ENCODE results near the gene MVB12B.

MVB12B gene

GRCh38 chr9:126543490-126543889 is 216.9 kb downstream of the MVB12B start:
- Histone ChIP-seq H3K27me3 (ENCODE audit: low read length) (no peaks in the 10 kb centered on the region), H4K20me1 (ENCODE audit: low read depth, low read length) (no peaks in the 10 kb centered on the region), H3K79me2 (ENCODE audit: insufficient read depth, low read length) (no peaks in the 10 kb centered on the region), H3K4me3 (ENCODE audit: insufficient read depth, low read length, poor library complexity, severe bottlenecking) (no peak overlapping the region), H3K9me2 (replicated peaks; ENCODE audit: insufficient read depth, low read length) (no peaks in the 10 kb centered on the region), H3K4me2 (ENCODE audit: low read depth, low read length, poor library complexity, severe bottlenecking) (no peak overlapping the region), H2AFZ (ENCODE audit: low read depth, low read length, severe bottlenecking) (no peak overlapping the region), H3K9ac (ENCODE audit: low read length) (no peak overlapping the region), H3K27ac (ENCODE audit: low read depth, low read length) (no peak overlapping the region), H3K36me3 (ENCODE audit: low read length) (no peaks in the 10 kb centered on the region), H3F3A (ENCODE audit: insufficient read depth) (no peaks in the 10 kb centered on the region), H3K9me3 (ENCODE audit: insufficient read depth, low read length) (no peaks in the 10 kb centered on the region)
- no peak for TF ChIP-seq EZH2phosphoT487 (conservative IDR thresholded peaks at IDR 0.05; ENCODE audit: low read length)
- TF ChIP-seq, protein P1, sequence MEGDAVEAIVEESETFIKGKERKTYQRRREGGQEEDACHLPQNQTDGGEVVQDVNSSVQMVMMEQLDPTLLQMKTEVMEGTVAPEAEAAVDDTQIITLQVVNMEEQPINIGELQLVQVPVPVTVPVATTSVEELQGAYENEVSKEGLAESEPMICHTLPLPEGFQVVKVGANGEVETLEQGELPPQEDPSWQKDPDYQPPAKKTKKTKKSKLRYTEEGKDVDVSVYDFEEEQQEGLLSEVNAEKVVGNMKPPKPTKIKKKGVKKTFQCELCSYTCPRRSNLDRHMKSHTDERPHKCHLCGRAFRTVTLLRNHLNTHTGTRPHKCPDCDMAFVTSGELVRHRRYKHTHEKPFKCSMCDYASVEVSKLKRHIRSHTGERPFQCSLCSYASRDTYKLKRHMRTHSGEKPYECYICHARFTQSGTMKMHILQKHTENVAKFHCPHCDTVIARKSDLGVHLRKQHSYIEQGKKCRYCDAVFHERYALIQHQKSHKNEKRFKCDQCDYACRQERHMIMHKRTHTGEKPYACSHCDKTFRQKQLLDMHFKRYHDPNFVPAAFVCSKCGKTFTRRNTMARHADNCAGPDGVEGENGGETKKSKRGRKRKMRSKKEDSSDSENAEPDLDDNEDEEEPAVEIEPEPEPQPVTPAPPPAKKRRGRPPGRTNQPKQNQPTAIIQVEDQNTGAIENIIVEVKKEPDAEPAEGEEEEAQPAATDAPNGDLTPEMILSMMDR (IDR thresholded peaks at IDR 0.05; ENCODE audit: insufficient read depth, low read length, poor library complexity, severe bottlenecking) = no peak

DNA sequence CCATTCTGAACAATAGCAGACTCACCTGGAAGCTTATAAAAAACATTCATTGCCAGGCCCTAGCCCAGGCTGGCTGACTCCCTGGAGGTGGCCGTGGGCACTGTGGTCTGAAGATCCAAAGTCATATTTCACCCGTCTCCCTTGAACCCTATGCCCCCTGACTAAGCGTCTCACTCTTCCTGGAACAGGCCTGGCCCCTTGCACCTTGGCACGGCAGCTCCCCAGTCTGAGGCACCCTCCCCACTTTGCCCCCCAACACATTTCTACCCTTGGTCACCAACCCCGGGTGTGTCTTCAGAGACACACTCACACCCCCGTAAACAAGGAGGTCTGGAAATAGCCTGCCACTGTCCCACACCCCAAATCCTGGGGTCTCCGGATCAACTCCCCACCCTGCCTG is 218.5 kb downstream of the MVB12B start:
- Histone ChIP-seq H4K20me1 (ENCODE audit: low read depth, low read length) (no peaks in the 10 kb centered on the region), H3K9ac (ENCODE audit: low read length) (no peak overlapping the region), H3K27me3 (ENCODE audit: low read length) (no peaks in the 10 kb centered on the region), H3K79me2 (ENCODE audit: insufficient read depth, low read length) (no peaks in the 10 kb centered on the region), H3K27ac (ENCODE audit: low read depth, low read length) (no peak overlapping the region), H3K4me2 (ENCODE audit: low read depth, low read length, poor library complexity, severe bottlenecking) (no peak overlapping the region), H3K4me3 (ENCODE audit: insufficient read depth, low read length, poor library complexity, severe bottlenecking) (no peak overlapping the region), H3K36me3 (ENCODE audit: low read length) (no peaks in the 10 kb centered on the region), H3K9me2 (replicated peaks; ENCODE audit: insufficient read depth, low read length) (no peaks in the 10 kb centered on the region), H3K9me3 (ENCODE audit: insufficient read depth, low read length) (no peaks in the 10 kb centered on the region), H3F3A (ENCODE audit: insufficient read depth) (no peaks in the 10 kb centered on the region), H2AFZ (ENCODE audit: low read depth, low read length, severe bottlenecking) (no peak overlapping the region)
- TF ChIP-seq, protein P1 (IDR thresholded peaks at IDR 0.05; ENCODE audit: insufficient read depth, low read length, poor library complexity, severe bottlenecking) = no peak
- TF ChIP-seq EZH2phosphoT487 (conservative IDR thresholded peaks at IDR 0.05; ENCODE audit: low read length) = no peak

DNA sequence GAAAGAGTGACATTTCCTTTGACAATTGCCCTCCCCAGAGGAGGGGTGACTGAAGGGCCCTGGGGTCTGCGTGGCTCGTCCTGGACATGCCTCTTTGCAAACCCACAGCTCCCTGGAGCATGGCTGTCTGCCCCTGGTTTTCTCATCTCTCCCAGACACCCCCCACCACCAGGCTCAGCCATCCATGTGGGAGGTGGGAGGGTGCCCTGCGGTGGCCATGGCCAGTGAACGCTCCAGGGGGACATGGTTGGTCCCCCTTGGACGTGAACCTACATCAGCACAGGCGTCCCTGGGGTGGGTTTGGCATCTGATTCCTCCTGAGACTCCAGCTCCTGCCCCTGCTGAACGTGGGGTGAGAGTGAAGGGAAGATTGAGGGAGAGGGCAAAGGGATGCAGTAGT is 219.4 kb downstream of the MVB12B start:
- Histone ChIP-seq H3K9ac (ENCODE audit: low read length) (no peak overlapping the region), H3K36me3 (ENCODE audit: low read length) (no peaks in the 10 kb centered on the region), H2AFZ (ENCODE audit: low read depth, low read length, severe bottlenecking) (no peak overlapping the region), H3K4me2 (ENCODE audit: low read depth, low read length, poor library complexity, severe bottlenecking) (no peak overlapping the region), H3K9me2 (replicated peaks; ENCODE audit: insufficient read depth, low read length) (no peaks in the 10 kb centered on the region), H3K27ac (ENCODE audit: low read depth, low read length) (no peak overlapping the region), H3K4me3 (ENCODE audit: insufficient read depth, low read length, poor library complexity, severe bottlenecking) (no peak overlapping the region), H4K20me1 (ENCODE audit: low read depth, low read length) (no peaks in the 10 kb centered on the region), H3K79me2 (ENCODE audit: insufficient read depth, low read length) (no peaks in the 10 kb centered on the region), H3K9me3 (ENCODE audit: insufficient read depth, low read length) (no peaks in the 10 kb centered on the region), H3K27me3 (ENCODE audit: low read length) (no peaks in the 10 kb centered on the region), H3F3A (ENCODE audit: insufficient read depth) (no peaks in the 10 kb centered on the region)
- TF ChIP-seq EZH2phosphoT487 (conservative IDR thresholded peaks at IDR 0.05; ENCODE audit: low read length) = no peak
- TF ChIP-seq, protein P1 (IDR thresholded peaks at IDR 0.05; ENCODE audit: insufficient read depth, low read length, poor library complexity, severe bottlenecking) = no peak

Data from SU-DHL-6 (cell line).